ENCODE measurements around the gene COQ10A.

The COQ10A gene

GRCh38 chr12:56288705-56289387 is 22.1 kb downstream of the COQ10A start:
- DNase-seq (ENCODE audit: low read depth) = peak; percentile 61

GRCh38 chr12:56293795-56294194 is 27.1 kb downstream of the COQ10A start:
- no peak for TF ChIP-seq POLR2A (IDR thresholded peaks at IDR 0.05; ENCODE audit: extremely low read depth, insufficient read length)
- TF ChIP-seq CTCF (IDR thresholded peaks at IDR 0.05; ENCODE audit: low read depth, low read length) = no peak
- no peak for DNase-seq (ENCODE audit: low read depth)
- no peak overlapping the region for H3K4me3 ChIP-seq (ENCODE audit: low read depth, low read length)

More at GRCh38 chr12:56288705-56289387, 22.1 kb downstream of the COQ10A start:
- no peak overlapping the region for H3K4me3 ChIP-seq (ENCODE audit: low read depth, low read length)
- TF ChIP-seq MYC (IDR thresholded peaks at IDR 0.05; ENCODE audit: low read depth, low read length) (no peak), POLR2A (IDR thresholded peaks at IDR 0.05; ENCODE audit: extremely low read depth, insufficient read length) (no peak), CTCF (IDR thresholded peaks at IDR 0.05; ENCODE audit: low read depth, low read length) (no peak), MAX (IDR thresholded peaks at IDR 0.05; ENCODE audit: low read depth, low read length) (no peak)

- TF ChIP-seq MYC (IDR thresholded peaks at IDR 0.05; ENCODE audit: low read depth, low read length) (no peak), POLR2A (IDR thresholded peaks at IDR 0.05; ENCODE audit: extremely low read depth, insufficient read length) (no peak), CTCF (IDR thresholded peaks at IDR 0.05; ENCODE audit: low read depth, low read length) (no peak), MAX (IDR thresholded peaks at IDR 0.05; ENCODE audit: low read depth, low read length) (no peak)
- H3K4me3 ChIP-seq (ENCODE audit: low read depth, low read length) = no peak overlapping the region
- DNase-seq (ENCODE audit: low read depth) = no peak
Observed at GRCh38 chr12:56296295-56296694, 29.6 kb downstream of the COQ10A start.

- peak overlapping the region; percentile 7 for H3K4me3 ChIP-seq (ENCODE audit: low read depth, low read length)
Observed at GRCh38 chr12:56297400-56297799, 30.7 kb downstream of the COQ10A start.

GRCh38 chr12:56298828-56299227 is 32.1 kb downstream of the COQ10A start:
- peak overlapping the region; percentile 92 for H3K4me3 ChIP-seq (ENCODE audit: low read depth, low read length)
- peak; percentile 27 for DNase-seq (ENCODE audit: low read depth)
- TF ChIP-seq POLR2A (IDR thresholded peaks at IDR 0.05; ENCODE audit: extremely low read depth, insufficient read length) (no peak), CTCF (IDR thresholded peaks at IDR 0.05; ENCODE audit: low read depth, low read length) (no peak), MYC (IDR thresholded peaks at IDR 0.05; ENCODE audit: low read depth, low read length) (no peak), MAX (IDR thresholded peaks at IDR 0.05; ENCODE audit: low read depth, low read length) (no peak)

More at GRCh38 chr12:56297400-56297799, 30.7 kb downstream of the COQ10A start:
- no peak for DNase-seq (ENCODE audit: low read depth)
- TF ChIP-seq MYC (IDR thresholded peaks at IDR 0.05; ENCODE audit: low read depth, low read length) (no peak), POLR2A (IDR thresholded peaks at IDR 0.05; ENCODE audit: extremely low read depth, insufficient read length) (no peak), MAX (IDR thresholded peaks at IDR 0.05; ENCODE audit: low read depth, low read length) (no peak), CTCF (IDR thresholded peaks at IDR 0.05; ENCODE audit: low read depth, low read length) (no peak)

All from NB4 (cell line).